PC-3 (cell line): ENCODE results near the gene CTBP2. TPM values are rescaled to one million over a fixed set of nuclear protein-coding genes. Genes with fewer than 3 reads are reported as not detected.

Source experiments
- ATAC-seq: fragments of 200-7000 bp; cut with Tn5 transposase; 2 replicates; pipeline ENCODE4 v1.9.1; 2020; ENCODE audit warnings: mild to moderate bottlenecking, moderate library complexity
- BruUV-seq: library from RNA; stranded (reverse); fragments of 400-500 nt; replicated peaks from 2 replicates; lab custom pipeline; 2021; lab: Mats Ljungman, UMichigan
- CTCF ChIA-PET: fragments of 300-600 bp; sonication (Branson Sonifier 250); formaldehyde crosslinking; loops from one replicate; lab custom pipeline; 2022; ENCODE audit warnings: antibody characterized with exemption; lab: Charles Lee
- POLR2A ChIA-PET: fragments of 300-600 bp; sonication (Branson Sonifier 250); formaldehyde crosslinking; loops from one replicate; lab custom pipeline; 2022; ENCODE audit warnings: antibody characterized with exemption; ENCODE audit not compliant: unreplicated experiment; lab: Charles Lee
- DNase-seq: peaks from one replicate; pipeline ENCODE4 v3.0.0-alpha.2; 2015
- H2AFZ ChIP-seq: fragments of 300-600 bp; sonication (generic); 2 replicates; pipeline ENCODE4 v1.6.0; 2016; ENCODE audit warnings: antibody characterized with exemption, low read length
- H3F3A ChIP-seq: fragments of 300-600 bp; sonication (generic); one replicate; pipeline ENCODE4 v1.6.0; 2017; ENCODE audit warnings: antibody characterized with exemption, low read length, control low read depth, mild to moderate bottlenecking; ENCODE audit not compliant: unreplicated experiment
- H3K27ac ChIP-seq: fragments of 300-600 bp; sonication (generic); 2 replicates; pipeline ENCODE4 v1.5.1; 2016; ENCODE audit warnings: mild to moderate bottlenecking, low read length
- H3K27me3 ChIP-seq: fragments of 300-600 bp; sonication (generic); 2 replicates; pipeline ENCODE4 v1.6.1; 2016; ENCODE audit warnings: low read length, mixed read lengths
- H3K36me3 ChIP-seq: fragments of 300-600 bp; sonication (generic); 2 replicates; pipeline ENCODE4 v1.6.1; 2016; ENCODE audit warnings: low read depth, mixed run types, low read length, mixed read lengths
- H3K4me1 ChIP-seq: fragments of 300-600 bp; sonication (generic); 2 replicates; pipeline ENCODE4 v1.5.1; 2016; ENCODE audit warnings: low read length; ENCODE audit not compliant: insufficient read depth
- H3K4me2 ChIP-seq: fragments of 300-600 bp; sonication (generic); 2 replicates; pipeline ENCODE4 v1.6.0; 2016; ENCODE audit warnings: low read length
- H3K4me3 ChIP-seq: fragments of 300-600 bp; sonication (generic); 2 replicates; pipeline ENCODE4 v1.5.1; 2016; ENCODE audit warnings: mild to moderate bottlenecking, low read length, mixed read lengths
- H3K79me2 ChIP-seq: fragments of 300-600 bp; sonication (generic); 2 replicates; pipeline ENCODE4 v1.6.1; 2017; ENCODE audit warnings: low read length, mixed read lengths
- H3K9ac ChIP-seq: fragments of 300-600 bp; sonication (generic); 2 replicates; pipeline ENCODE4 v1.6.0; 2016; ENCODE audit warnings: mild to moderate bottlenecking, low read length
- H3K9me2 ChIP-seq: fragments of 300-600 bp; sonication (generic); replicated peaks from 2 replicates; pipeline ENCODE4 v1.6.1; 2016; ENCODE audit warnings: mixed run types, low read length, mixed read lengths
- H3K9me3 ChIP-seq: fragments of 300-600 bp; sonication (generic); 2 replicates; pipeline ENCODE4 v1.6.1; 2016; ENCODE audit warnings: low read length, mixed read lengths
- H4K20me1 ChIP-seq: fragments of 300-600 bp; sonication (generic); 2 replicates; pipeline ENCODE4 v1.6.1; 2016; ENCODE audit warnings: low read length, mixed read lengths
- EZH2 ChIP-seq: fragments of 300-600 bp; sonication (generic); IDR thresholded peaks from one replicate; pipeline ENCODE4 v1.6.1; 2017; ENCODE audit warnings: antibody characterized with exemption, mild to moderate bottlenecking, low read length; ENCODE audit not compliant: unreplicated experiment
- EZH2phosphoT487 ChIP-seq: fragments of 300-600 bp; sonication (generic); IDR thresholded peaks from 2 replicates; pipeline ENCODE4 v1.6.1; 2018; ENCODE audit warnings: mild to moderate bottlenecking, antibody characterized with exemption, low read length, borderline replicate concordance
- intact Hi-C: fragments of 100-400 bp; cut with micrococcal nuclease; formaldehyde crosslinking; loops from 2 replicates; pipeline ENCODE4 v1.9.0; 2023
- total RNA-seq: library from RNA; depleted of rRNA; stranded (reverse); fragments of >200 nt; gene quantifications from 2 replicates; pipeline ENCODE4 v1.2.3, GENCODE V29; 2014
- TF ChIP-seq, protein P1 (sequence below): fragments of 300-600 bp; sonication (generic); conservative IDR thresholded peaks from 2 replicates; pipeline ENCODE4 v1.5.1; 2017; ENCODE audit warnings: antibody characterized with exemption, low read depth, mild to moderate bottlenecking, low read length

CTBP2 gene
- total RNA-seq, 1 experiment from 2014 or later, result 78.9 TPM

GRCh38 chr10:124998624-124999291 is 161.6 kb downstream of the CTBP2 start:
- intact Hi-C loops, result no loop called here
- ATAC-seq, result no peak
- no peaks in the 10 kb centered on the region for H3K9me2 ChIP-seq

DNA sequence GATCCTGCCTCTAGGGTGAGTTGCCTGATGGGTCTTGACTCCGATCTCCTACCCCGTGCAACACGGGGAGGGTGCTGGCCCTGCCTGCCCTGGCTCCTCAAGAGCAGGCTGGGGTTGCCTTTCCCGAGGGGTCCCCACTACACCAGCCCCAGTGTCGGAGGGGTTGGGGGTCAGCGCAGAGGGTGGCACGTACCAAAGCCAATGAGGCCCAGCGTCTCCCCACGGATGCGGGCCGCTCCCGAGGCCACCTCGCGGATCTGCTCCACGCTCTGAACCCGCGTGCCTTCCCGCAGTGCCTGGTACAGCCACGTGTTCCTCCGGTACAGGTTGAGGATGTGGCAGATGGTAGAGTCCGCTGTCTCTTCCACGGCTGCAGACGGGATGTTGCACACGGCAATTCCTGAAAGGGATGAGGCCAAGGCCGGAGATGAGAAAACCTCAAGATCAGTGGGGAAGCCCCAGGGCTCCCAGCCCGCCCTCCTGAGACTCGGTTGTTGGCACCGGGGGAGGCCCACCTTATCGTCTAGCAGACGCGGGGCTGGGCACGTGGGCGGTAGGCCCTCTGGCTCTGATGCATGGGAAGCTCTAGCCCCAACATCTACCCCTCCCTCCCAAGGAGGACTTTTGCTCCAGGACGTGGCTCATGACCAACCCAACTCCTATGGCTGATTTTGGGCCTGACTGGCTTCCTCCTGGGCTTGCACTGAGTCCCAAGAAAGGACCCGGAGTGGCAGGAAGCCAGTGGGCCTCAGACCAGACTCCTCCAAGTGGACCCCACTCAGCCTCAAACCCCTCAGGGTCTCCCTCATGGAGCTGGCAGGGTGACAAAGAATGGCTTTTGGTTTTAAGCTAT is 162.4 kb downstream of the CTBP2 start:
- Histone ChIP-seq H4K20me1 (no peaks in the 10 kb centered on the region), H3K27me3 (no peaks in the 10 kb centered on the region), H3K9me3 (no peaks in the 10 kb centered on the region), H3K4me1 (no peaks in the 10 kb centered on the region), H3K4me3 (no peak overlapping the region), H3K4me2 (no peak overlapping the region), H3F3A (no peaks in the 10 kb centered on the region), H3K9ac (no peak overlapping the region), H3K27ac (no peak overlapping the region), H3K9me2 (no peaks in the 10 kb centered on the region), H3K36me3 (no peaks in the 10 kb centered on the region; the same call in 1 of the 2 replicates), H3K79me2 (no peaks in the 10 kb centered on the region), H2AFZ (no peak overlapping the region)
- BruUV-seq, result no TSS peak
- ChIA-PET CTCF (no interaction called here), POLR2A (interaction anchor here (0.6 kb wide), 1 partner anchor 12 kb away, joined by 5 read pairs; no protein-coding TSS in a partner anchor)
- ATAC-seq (no peak), DNase-seq (no peak)
- no peak for TF ChIP-seq EZH2
- intact Hi-C loops, result no loop called here

More at GRCh38 chr10:124998624-124999291, 161.6 kb downstream of the CTBP2 start:
- DNase-seq, result no peak
- Histone ChIP-seq H3F3A (no peaks in the 10 kb centered on the region), H2AFZ (no peak overlapping the region), H3K27ac (no peak overlapping the region), H3K4me3 (no peak overlapping the region), H3K79me2 (no peaks in the 10 kb centered on the region), H3K36me3 (no peaks in the 10 kb centered on the region; the same call in 1 of the 2 replicates), H3K9me3 (no peaks in the 10 kb centered on the region), H3K27me3 (no peaks in the 10 kb centered on the region), H4K20me1 (no peaks in the 10 kb centered on the region), H3K9ac (no peak overlapping the region), H3K4me2 (no peak overlapping the region), H3K4me1 (no peaks in the 10 kb centered on the region)
- ChIA-PET POLR2A (interaction anchor here (0.6 kb wide), 1 partner anchor 11 kb away, joined by 5 read pairs; no protein-coding TSS in a partner anchor), CTCF (no interaction called here)
- no TSS peak for BruUV-seq
- TF ChIP-seq, protein P1, sequence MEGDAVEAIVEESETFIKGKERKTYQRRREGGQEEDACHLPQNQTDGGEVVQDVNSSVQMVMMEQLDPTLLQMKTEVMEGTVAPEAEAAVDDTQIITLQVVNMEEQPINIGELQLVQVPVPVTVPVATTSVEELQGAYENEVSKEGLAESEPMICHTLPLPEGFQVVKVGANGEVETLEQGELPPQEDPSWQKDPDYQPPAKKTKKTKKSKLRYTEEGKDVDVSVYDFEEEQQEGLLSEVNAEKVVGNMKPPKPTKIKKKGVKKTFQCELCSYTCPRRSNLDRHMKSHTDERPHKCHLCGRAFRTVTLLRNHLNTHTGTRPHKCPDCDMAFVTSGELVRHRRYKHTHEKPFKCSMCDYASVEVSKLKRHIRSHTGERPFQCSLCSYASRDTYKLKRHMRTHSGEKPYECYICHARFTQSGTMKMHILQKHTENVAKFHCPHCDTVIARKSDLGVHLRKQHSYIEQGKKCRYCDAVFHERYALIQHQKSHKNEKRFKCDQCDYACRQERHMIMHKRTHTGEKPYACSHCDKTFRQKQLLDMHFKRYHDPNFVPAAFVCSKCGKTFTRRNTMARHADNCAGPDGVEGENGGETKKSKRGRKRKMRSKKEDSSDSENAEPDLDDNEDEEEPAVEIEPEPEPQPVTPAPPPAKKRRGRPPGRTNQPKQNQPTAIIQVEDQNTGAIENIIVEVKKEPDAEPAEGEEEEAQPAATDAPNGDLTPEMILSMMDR, result no peak
- TF ChIP-seq EZH2, result no peak
- TF ChIP-seq EZH2phosphoT487, result no peak

- no peak overlapping the region for H2AFZ ChIP-seq
- ATAC-seq (no peak), DNase-seq (no peak)
- no peak overlapping the region for H3K4me3 ChIP-seq
- H3K27ac ChIP-seq, result no peak overlapping the region
- no peak overlapping the region for H3K9ac ChIP-seq
- POLR2A ChIA-PET, result no interaction called here
- H3K79me2 ChIP-seq, result no peaks in the 10 kb centered on the region
- CTCF ChIA-PET, result no interaction called here
- TF ChIP-seq EZH2 (no peak), EZH2phosphoT487 (no peak)
- TF ChIP-seq, protein P1, result no peak
- H3K9me3 ChIP-seq, result no peaks in the 10 kb centered on the region
- no peaks in the 10 kb centered on the region for H4K20me1 ChIP-seq
- no TSS peak for BruUV-seq
- no peaks in the 10 kb centered on the region for H3K9me2 ChIP-seq
- H3K4me1 ChIP-seq, result no peaks in the 10 kb centered on the region
- no peaks in the 10 kb centered on the region; the same call in 1 of the 2 replicates for H3K36me3 ChIP-seq
- H3F3A ChIP-seq, result no peaks in the 10 kb centered on the region
- intact Hi-C loops, result no loop called here
- H3K4me2 ChIP-seq, result no peak overlapping the region
- no peaks in the 10 kb centered on the region for H3K27me3 ChIP-seq
These were observed 163.1 kb downstream of the CTBP2 start for GRCh38 chr10:124997306-124997705.
